Measurements from ENCODE around the gene IDUA. TPM values are rescaled to one million over a fixed set of nuclear protein-coding genes. Genes with fewer than 3 reads are reported as not detected.
A peak's percentile ranks its signal among the peaks of the same experiment; 100 is the strongest.

IDUA gene
- polyA plus RNA-seq, 2 donors = 10.0 to 17.8 TPM

DNA sequence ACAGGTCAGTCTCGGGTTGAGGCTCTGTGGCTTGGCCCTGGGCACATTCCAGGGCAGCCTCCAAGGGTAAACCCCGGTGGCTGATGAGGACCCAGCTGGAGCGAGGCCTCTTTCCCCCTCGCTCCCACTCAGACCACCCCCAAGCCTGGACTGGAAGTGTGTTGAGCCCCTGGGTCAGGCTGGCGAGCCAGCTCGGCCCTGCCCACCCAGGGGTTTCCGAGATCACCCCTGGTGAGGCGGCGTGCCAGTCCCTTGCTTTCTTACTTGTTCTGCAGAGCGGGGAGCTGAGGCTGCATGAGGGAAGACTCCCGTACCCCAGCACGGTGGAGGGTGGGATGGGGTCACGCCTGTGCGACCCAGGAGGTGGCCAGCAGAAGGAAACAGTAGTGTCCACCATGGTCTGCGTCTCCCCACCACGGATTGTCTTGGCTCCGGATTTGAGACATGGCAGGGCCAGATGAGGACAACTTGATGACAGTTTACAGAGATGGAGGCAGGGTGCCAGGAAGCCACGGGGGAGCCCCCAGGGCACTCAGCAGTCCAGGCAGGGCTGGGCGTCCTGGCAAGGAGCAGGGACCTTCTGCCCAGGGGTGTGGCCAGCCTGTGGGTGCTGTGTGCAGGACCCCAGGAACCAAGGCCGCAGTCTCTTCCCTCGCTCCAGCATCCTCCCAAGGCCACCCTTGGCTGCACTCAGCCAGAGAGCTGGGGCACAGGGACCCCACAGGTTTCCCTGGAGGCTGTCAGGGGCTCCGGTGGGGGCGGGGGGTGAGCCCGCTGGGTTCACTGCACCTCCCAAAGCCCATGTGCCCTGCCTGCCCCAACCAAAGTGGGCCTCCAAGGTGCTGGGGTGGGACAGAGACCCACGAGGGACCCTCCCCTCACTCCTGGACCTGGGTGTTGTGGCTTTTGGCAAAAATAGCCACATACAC, 18.0 kb downstream of the IDUA start:
- Histone ChIP-seq H3K9me3 (ENCODE audit: control insufficient read depth in 2 of 2, insufficient read depth in 1 of 2, low read depth in 1 of 2, low read length in 1 of 2) (peaks cover 0 to 2% of the 10 kb centered on the region in 2 donors), H3K4me3 (ENCODE audit: low read depth in 1 of 2, low read length in 2 of 2) (no peak overlapping the region), H3K27me3 (ENCODE audit: control insufficient read depth in 1 of 2, insufficient read depth in 2 of 2, low read length in 2 of 2) (peaks cover 0 to 36% of the 10 kb centered on the region in 2 donors), H3K36me3 (ENCODE audit: control insufficient read depth in 2 of 2, insufficient read depth in 2 of 2, low read length in 1 of 2) (no peaks in the 10 kb centered on the region), H3K27ac (ENCODE audit: low read depth in 2 of 2, low read length in 1 of 2) (no peak overlapping the region), H3K4me1 (ENCODE audit: control insufficient read depth in 2 of 2, insufficient read depth in 2 of 2, low read length in 1 of 2) (peaks cover 0 to 24% of the 10 kb centered on the region in 2 donors)
- WGBS, 2 donors = 70 to 77% methylated on average over 25 of the region's 25 CpGs

DNA sequence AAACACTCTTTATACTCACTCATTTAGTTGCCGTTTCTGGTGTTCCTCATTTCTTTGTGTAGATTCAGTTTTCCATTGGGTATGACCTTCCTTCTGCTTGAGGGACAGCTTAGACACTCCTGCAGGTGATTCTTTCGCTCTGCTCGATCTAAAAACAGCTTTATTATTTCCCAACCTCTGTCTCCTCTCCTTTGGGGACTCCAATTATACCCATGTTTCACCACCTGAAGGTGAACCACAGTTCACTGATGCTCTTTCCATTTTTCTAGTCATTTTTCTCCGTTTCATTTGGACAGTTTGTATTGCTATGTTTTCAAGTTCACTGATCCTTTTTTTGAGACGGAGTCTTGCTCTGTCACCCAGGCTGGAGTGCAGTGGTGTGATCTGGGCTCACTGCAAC, 20.0 kb downstream of the IDUA start:
- Histone ChIP-seq H3K36me3 (ENCODE audit: control insufficient read depth in 2 of 2, insufficient read depth in 2 of 2, low read length in 1 of 2) (no peaks in the 10 kb centered on the region), H3K9me3 (ENCODE audit: control insufficient read depth in 2 of 2, insufficient read depth in 1 of 2, low read depth in 1 of 2, low read length in 1 of 2) (peaks cover 0 to 2% of the 10 kb centered on the region in 2 donors), H3K4me1 (ENCODE audit: control insufficient read depth in 2 of 2, insufficient read depth in 2 of 2, low read length in 1 of 2) (peaks cover 6 to 31% of the 10 kb centered on the region in 2 donors), H3K4me3 (ENCODE audit: low read depth in 1 of 2, low read length in 2 of 2) (no peak overlapping the region), H3K27ac (ENCODE audit: low read depth in 2 of 2, low read length in 1 of 2) (no peak overlapping the region), H3K27me3 (ENCODE audit: control insufficient read depth in 1 of 2, insufficient read depth in 2 of 2, low read length in 2 of 2) (peaks cover 0 to 25% of the 10 kb centered on the region in 2 donors)
- WGBS, 2 donors = 88 to 92% methylated on average over 5 of the region's 5 CpGs

- Histone ChIP-seq H3K4me1 (ENCODE audit: control insufficient read depth in 2 of 2, insufficient read depth in 2 of 2, low read length in 1 of 2) (peaks cover 10 to 24% of the 10 kb centered on the region in 2 donors), H3K27me3 (ENCODE audit: control insufficient read depth in 1 of 2, insufficient read depth in 2 of 2, low read length in 2 of 2) (peaks cover 0 to 5% of the 10 kb centered on the region in 2 donors), H3K36me3 (ENCODE audit: control insufficient read depth in 2 of 2, insufficient read depth in 2 of 2, low read length in 1 of 2) (no peaks in the 10 kb centered on the region), H3K27ac (ENCODE audit: low read depth in 2 of 2, low read length in 1 of 2) (peak overlapping the region in 1 of 2 donors; percentile 34), H3K4me3 (ENCODE audit: low read depth in 1 of 2, low read length in 2 of 2) (peak overlapping the region; percentile 48), H3K9me3 (ENCODE audit: control insufficient read depth in 2 of 2, insufficient read depth in 1 of 2, low read depth in 1 of 2, low read length in 1 of 2) (no peaks in the 10 kb centered on the region)
- 2 to 3% methylated on average over 34 to 36 of the region's 36 CpGs for WGBS, 2 donors
Measured at GRCh38 chr4:1008840-1009541, 22.1 kb downstream of the IDUA start.

DNA sequence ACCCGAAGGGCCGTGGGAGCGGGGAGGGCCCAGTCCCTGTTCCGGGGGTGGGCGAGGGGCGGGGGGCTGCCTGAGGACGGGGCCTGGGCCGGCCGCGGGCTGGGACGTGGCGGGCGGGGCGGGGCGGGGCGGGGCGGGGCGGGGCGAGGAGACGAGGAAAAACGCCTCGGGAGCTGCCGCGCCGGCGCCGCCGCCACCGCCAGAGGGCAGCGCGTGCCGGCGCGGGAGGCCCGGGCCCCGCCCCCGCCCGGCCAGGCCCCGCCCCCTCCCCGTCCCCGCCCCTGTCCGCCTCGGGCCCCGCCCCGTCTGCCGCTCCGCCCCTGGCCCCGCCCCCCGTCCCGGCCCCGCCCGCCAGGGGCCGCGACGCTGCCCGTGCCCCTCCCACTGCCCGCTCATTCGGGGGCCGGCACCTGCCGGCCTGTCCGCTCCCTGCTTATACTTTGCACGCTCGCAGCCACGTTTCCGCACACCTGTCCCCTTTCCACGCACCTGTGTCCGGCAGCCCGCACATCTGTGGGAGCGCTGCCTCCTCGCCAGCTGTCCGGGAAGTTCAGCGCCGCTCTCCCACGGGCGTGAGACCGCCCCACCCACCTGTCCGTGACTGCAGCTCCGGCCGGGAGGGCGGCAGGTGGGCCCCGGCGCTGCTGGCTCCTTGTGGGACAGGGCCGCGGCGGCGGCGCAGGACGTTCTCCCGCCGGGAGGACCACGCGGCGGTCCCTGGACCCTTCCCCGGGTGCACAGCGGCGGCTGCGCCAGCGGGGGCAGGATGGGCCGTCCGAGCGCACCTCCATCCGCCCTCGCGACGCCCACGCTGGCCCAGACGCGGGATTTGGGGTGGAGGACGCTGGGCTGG, 22.9 kb downstream of the IDUA start:
- Histone ChIP-seq H3K9me3 (ENCODE audit: control insufficient read depth in 2 of 2, insufficient read depth in 1 of 2, low read depth in 1 of 2, low read length in 1 of 2) (no peaks in the 10 kb centered on the region), H3K4me3 (ENCODE audit: low read depth in 1 of 2, low read length in 2 of 2) (peak overlapping the region; percentile 63 to 64), H3K36me3 (ENCODE audit: control insufficient read depth in 2 of 2, insufficient read depth in 2 of 2, low read length in 1 of 2) (no peaks in the 10 kb centered on the region), H3K27ac (ENCODE audit: low read depth in 2 of 2, low read length in 1 of 2) (peak overlapping the region; percentile 82 to 92), H3K27me3 (ENCODE audit: control insufficient read depth in 1 of 2, insufficient read depth in 2 of 2, low read length in 2 of 2) (peaks cover 0 to 5% of the 10 kb centered on the region in 2 donors), H3K4me1 (ENCODE audit: control insufficient read depth in 2 of 2, insufficient read depth in 2 of 2, low read length in 1 of 2) (peaks cover 10 to 24% of the 10 kb centered on the region in 2 donors)
- WGBS, 2 donors = 1% methylated on average over 44 to 105 of the region's 109 CpGs

DNA sequence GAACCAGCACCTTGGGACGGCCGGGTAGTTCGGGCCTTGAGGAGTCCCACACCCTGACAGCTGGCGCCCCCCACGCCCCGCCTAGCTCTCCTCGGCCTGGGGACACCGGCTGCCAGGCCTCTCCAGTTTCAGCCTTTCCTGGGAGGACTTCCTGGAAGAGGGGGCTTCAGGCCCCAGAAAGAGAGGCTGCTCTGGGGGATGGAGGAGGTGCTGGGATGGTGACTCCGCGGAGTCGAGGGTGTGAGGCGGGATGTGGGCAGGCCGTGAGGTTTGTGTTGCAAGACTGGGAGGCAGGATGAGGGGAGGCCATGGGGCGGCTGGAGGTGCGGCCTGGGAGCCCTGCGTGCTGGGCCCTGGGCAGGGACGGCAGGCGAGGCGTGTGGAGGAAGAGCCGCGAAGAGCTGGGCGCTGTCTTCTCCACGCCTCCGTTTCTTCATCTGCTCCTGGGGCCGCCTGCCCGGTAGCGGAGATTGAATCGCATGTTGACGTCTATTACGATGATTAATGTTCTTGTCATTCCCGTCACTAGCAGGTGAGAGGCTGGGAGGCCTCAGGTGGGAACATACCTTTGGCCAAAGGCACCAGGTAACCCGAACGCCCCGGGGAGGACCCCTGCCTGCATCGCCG, 23.7 kb downstream of the IDUA start:
- Histone ChIP-seq H3K4me3 (ENCODE audit: low read depth in 1 of 2, low read length in 2 of 2) (peak overlapping the region; percentile 63 to 64), H3K27ac (ENCODE audit: low read depth in 2 of 2, low read length in 1 of 2) (peak overlapping the region; percentile 82 to 92), H3K4me1 (ENCODE audit: control insufficient read depth in 2 of 2, insufficient read depth in 2 of 2, low read length in 1 of 2) (peaks cover 10 to 24% of the 10 kb centered on the region in 2 donors), H3K36me3 (ENCODE audit: control insufficient read depth in 2 of 2, insufficient read depth in 2 of 2, low read length in 1 of 2) (no peaks in the 10 kb centered on the region), H3K9me3 (ENCODE audit: control insufficient read depth in 2 of 2, insufficient read depth in 1 of 2, low read depth in 1 of 2, low read length in 1 of 2) (no peaks in the 10 kb centered on the region), H3K27me3 (ENCODE audit: control insufficient read depth in 1 of 2, insufficient read depth in 2 of 2, low read length in 2 of 2) (peaks cover 0 to 5% of the 10 kb centered on the region in 2 donors)
- WGBS, 2 donors = 1 to 2% methylated on average over 36 of the region's 36 CpGs

DNA sequence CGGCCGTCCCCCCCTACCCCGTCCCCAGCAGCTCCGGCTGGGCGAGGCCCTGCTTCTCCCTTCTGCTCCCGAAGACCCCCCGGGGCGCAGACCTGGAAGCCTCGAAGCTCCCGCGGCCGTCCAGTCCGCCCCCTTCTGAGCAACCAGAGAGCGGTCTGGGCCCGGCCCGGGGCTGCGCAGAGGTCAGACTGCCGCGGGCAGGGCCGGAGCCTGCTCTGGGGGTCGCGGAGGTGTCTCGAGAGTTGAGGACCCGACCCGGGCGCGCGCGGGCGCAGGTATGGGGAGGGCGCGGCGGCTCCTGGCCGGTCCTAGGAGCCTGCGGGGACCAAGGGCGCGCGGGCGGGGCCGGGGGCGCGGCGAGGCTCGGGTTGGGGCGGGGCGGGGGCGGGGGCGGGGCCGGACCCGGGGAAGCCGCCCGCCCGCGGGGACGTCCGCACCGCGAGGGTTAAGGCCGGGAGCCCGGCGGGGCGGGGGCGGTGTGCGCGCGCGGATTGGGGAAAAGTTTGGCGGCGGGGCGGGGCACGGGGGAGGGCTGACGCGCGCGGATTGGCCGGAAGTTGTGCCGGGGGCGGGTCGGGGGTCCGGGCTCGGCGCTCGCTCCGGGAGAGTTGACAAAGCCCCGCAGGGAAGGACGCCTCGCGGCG, 24.3 kb downstream of the IDUA start, which contains the start of gene FGFRL1:
Gene FGFRL1, plus strand, starts transcription at position 605 of the 644 bp plus-strand sequence. CDS start 860 bp downstream, outside the sequence.
- H3K36me3 ChIP-seq (ENCODE audit: control insufficient read depth in 2 of 2, insufficient read depth in 2 of 2, low read length in 1 of 2) = no peaks in the 10 kb centered on the region
- no peaks in the 10 kb centered on the region for H3K9me3 ChIP-seq (ENCODE audit: control insufficient read depth in 2 of 2, insufficient read depth in 1 of 2, low read depth in 1 of 2, low read length in 1 of 2)
- H3K4me1 ChIP-seq (ENCODE audit: control insufficient read depth in 2 of 2, insufficient read depth in 2 of 2, low read length in 1 of 2) = peaks cover 10 to 24% of the 10 kb centered on the region in 2 donors
- peak within 1 kb of the TSS; percentile 82 to 92 for H3K27ac ChIP-seq (ENCODE audit: low read depth in 2 of 2, low read length in 1 of 2)
- H3K4me3 ChIP-seq (ENCODE audit: low read depth in 1 of 2, low read length in 2 of 2) = peak within 1 kb of the TSS; percentile 63 to 64
- H3K27me3 ChIP-seq (ENCODE audit: control insufficient read depth in 1 of 2, insufficient read depth in 2 of 2, low read length in 2 of 2) = peaks cover 0 to 5% of the 10 kb centered on the region in 2 donors
- 1% methylated on average over 30 to 89 of the region's 89 CpGs for WGBS, 2 donors

GRCh38 chr4:1011666-1012033, 24.8 kb downstream of the IDUA start:
- no peak overlapping the region for H3K27ac ChIP-seq (ENCODE audit: low read depth in 2 of 2, low read length in 1 of 2)
- WGBS, 2 donors = 1% methylated on average over 33 to 69 of the region's 69 CpGs

DNA sequence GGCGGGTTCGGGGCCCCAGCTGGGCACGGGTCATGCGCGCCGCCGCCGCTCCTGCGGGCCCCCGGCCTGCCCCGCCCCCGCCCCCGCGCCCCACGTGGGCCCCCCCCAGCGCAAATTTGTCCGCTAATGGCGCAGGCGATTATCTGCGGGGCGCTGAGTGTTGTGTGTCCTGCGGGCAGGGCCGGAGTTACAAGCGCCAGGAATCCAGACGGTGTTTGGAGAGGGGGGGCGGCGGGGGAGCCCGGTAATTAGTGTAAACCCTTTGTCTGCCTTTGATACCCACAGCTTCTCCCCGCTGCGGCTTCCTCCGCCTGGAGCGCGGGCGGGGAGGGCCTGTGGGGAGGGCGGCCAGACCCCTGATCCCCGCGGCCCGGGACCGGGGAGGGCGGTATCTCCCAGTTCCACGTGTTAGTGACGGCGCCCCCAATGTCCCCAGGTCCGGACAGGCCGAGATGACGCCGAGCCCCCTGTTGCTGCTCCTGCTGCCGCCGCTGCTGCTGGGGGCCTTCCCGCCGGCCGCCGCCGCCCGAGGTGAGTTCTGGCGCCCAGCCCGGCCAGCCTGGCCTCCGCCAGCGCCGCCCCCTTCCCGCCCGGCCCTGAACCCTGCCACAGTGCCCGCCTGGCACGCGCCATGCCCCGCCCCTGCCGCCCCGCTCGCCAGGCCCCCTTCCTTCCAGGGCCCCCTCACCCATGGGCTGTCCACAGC, 25.3 kb downstream of the IDUA start:
- no peaks in the 10 kb centered on the region for H3K9me3 ChIP-seq (ENCODE audit: control insufficient read depth in 2 of 2, insufficient read depth in 1 of 2, low read depth in 1 of 2, low read length in 1 of 2)
- H3K27me3 ChIP-seq (ENCODE audit: control insufficient read depth in 1 of 2, insufficient read depth in 2 of 2, low read length in 2 of 2) = peaks cover 0 to 3% of the 10 kb centered on the region in 2 donors
- peak overlapping the region; percentile 18 to 63 for H3K4me3 ChIP-seq (ENCODE audit: low read depth in 1 of 2, low read length in 2 of 2)
- WGBS, 2 donors = 2% methylated on average over 43 to 69 of the region's 69 CpGs
- no peak overlapping the region for H3K27ac ChIP-seq (ENCODE audit: low read depth in 2 of 2, low read length in 1 of 2)
- peaks cover 10 to 26% of the 10 kb centered on the region in 2 donors for H3K4me1 ChIP-seq (ENCODE audit: control insufficient read depth in 2 of 2, insufficient read depth in 2 of 2, low read length in 1 of 2)
- H3K36me3 ChIP-seq (ENCODE audit: control insufficient read depth in 2 of 2, insufficient read depth in 2 of 2, low read length in 1 of 2) = no peaks in the 10 kb centered on the region

More at GRCh38 chr4:1011666-1012033, 24.8 kb downstream of the IDUA start:
- H3K27me3 ChIP-seq (ENCODE audit: control insufficient read depth in 1 of 2, insufficient read depth in 2 of 2, low read length in 2 of 2) = peaks cover 0 to 3% of the 10 kb centered on the region in 2 donors
- H3K36me3 ChIP-seq (ENCODE audit: control insufficient read depth in 2 of 2, insufficient read depth in 2 of 2, low read length in 1 of 2) = no peaks in the 10 kb centered on the region
- H3K4me1 ChIP-seq (ENCODE audit: control insufficient read depth in 2 of 2, insufficient read depth in 2 of 2, low read length in 1 of 2) = peaks cover 10 to 26% of the 10 kb centered on the region in 2 donors
- no peaks in the 10 kb centered on the region for H3K9me3 ChIP-seq (ENCODE audit: control insufficient read depth in 2 of 2, insufficient read depth in 1 of 2, low read depth in 1 of 2, low read length in 1 of 2)
- peak overlapping the region in 1 of 2 donors; percentile 63 for H3K4me3 ChIP-seq (ENCODE audit: low read depth in 1 of 2, low read length in 2 of 2)
